Measurements from ENCODE around the gene ARHGAP31. TPM values are rescaled to one million over a fixed set of nuclear protein-coding genes. Genes with fewer than 3 reads are reported as not detected.

The ARHGAP31 gene
- total RNA-seq, 4 donors from 2014 or later, result 2.7 to 9.3 (median 7.6) TPM

DNA sequence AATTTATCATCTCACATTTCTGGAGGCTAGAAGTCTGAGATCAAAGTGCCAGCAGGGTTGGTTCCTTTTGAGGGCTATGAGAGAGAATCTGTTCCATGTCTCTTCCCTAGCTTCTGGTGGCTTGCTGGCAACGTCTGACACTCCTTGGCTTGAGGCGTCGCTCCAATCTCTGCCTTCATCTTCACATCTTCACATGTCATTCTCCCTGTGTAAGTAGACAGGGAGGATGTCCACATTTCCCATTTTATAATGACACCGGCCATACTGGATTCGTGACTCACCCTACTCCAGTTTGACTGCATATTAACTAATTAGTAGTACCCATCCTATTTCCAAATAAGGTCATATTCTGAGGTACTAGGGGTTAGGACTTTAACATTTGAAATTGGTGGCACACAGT lies 17.5 kb upstream of the ARHGAP31 start:
- 52 to 83% methylated on average over 5 of the region's 5 CpGs for WGBS, 2 donors
- Histone ChIP-seq H3K27ac (no peak overlapping the region), H3K36me3 (no peaks in the 10 kb centered on the region), H3K4me3 (no peak overlapping the region), H3K27me3 (no peaks in the 10 kb centered on the region), H3K9me3 (no peaks in the 10 kb centered on the region), H3K4me1 (peaks cover 0 to 12% (median 0%) of the 10 kb centered on the region in 3 donors)
- no peak for DNase-seq
- no peak for TF ChIP-seq POLR2A (IDR thresholded peaks at IDR 0.05)
- TF ChIP-seq, protein P1, sequence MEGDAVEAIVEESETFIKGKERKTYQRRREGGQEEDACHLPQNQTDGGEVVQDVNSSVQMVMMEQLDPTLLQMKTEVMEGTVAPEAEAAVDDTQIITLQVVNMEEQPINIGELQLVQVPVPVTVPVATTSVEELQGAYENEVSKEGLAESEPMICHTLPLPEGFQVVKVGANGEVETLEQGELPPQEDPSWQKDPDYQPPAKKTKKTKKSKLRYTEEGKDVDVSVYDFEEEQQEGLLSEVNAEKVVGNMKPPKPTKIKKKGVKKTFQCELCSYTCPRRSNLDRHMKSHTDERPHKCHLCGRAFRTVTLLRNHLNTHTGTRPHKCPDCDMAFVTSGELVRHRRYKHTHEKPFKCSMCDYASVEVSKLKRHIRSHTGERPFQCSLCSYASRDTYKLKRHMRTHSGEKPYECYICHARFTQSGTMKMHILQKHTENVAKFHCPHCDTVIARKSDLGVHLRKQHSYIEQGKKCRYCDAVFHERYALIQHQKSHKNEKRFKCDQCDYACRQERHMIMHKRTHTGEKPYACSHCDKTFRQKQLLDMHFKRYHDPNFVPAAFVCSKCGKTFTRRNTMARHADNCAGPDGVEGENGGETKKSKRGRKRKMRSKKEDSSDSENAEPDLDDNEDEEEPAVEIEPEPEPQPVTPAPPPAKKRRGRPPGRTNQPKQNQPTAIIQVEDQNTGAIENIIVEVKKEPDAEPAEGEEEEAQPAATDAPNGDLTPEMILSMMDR (IDR thresholded peaks at IDR 0.05), result no peak
- intact Hi-C loops (cut with DNase I), result no loop called here

DNA sequence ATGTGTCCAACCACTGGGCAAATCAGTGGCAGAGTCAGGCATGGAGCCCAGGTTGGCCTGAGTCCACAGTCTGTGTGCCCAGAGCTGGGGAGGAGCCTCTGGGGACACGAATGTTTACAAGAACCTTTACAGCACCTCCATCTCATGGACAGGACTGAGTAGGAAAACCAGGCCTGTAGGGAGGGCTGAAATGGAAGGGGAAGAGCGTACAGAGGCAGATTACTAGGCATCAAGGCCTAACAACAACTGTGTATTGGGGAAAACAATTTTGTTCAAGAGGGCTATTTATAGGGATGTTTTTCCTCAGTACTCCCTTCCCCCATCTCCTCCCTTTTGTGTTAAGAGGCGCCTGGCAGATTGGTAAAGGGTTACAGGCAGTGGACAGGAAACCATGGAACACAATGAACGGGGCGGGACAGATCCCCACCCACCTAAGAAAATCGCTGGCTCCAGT lies 15.1 kb upstream of the ARHGAP31 start:
- TF ChIP-seq, protein P1 (IDR thresholded peaks at IDR 0.05), result no peak
- TF ChIP-seq POLR2A (IDR thresholded peaks at IDR 0.05), result no peak
- intact Hi-C loops (cut with DNase I), result no loop called here
- DNase-seq, result no peak

DNA sequence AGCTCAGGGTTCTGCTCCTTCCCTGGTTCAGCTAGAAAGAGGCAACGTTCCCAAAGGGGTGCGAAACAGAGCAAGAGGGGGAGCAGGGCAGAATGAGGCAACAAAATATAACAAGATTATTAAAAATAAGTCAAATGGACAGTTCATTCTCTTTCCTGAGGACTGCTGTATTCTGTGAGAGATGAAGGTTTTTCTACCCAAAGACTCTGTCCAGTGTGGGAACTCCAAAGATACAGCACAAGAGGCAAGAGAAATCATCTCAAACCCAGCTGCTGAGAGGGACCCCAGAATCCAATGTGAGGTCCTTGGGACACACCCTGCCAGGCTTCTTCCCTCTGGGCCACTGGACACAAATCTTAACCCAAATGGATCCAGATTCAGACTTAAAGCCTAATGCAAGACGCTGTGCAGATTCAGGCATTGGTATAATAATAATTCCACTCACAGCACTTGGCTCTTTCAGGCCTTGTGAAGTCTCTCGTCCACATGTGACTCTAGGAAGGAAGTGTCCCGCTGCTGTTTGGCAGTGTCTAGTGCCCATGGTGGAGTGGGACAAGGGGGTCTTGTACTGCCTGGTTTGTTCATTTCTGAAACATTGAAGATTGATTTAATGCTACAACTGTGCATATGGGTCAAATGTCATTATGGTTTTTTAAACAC lies 14.5 kb upstream of the ARHGAP31 start:
- Histone ChIP-seq H3K27ac (peak overlapping the region in 3 of 4 donors; percentile 50 to 78 (median 59)), H3K4me3 (no peak overlapping the region), H3K27me3 (no peaks in the 10 kb centered on the region), H3K4me1 (peaks cover 0 to 12% (median 0%) of the 10 kb centered on the region in 3 donors), H3K9me3 (no peaks in the 10 kb centered on the region), H3K36me3 (no peaks in the 10 kb centered on the region)
- intact Hi-C loops (cut with DNase I), result no loop called here
- TF ChIP-seq POLR2A (IDR thresholded peaks at IDR 0.05), result no peak
- TF ChIP-seq, protein P1 (IDR thresholded peaks at IDR 0.05), result no peak
- 69 to 74% methylated on average over 3 to 5 of the region's 5 CpGs for WGBS, 2 donors
- DNase-seq, result no peak

More for the DNA sequence above, 15.1 kb upstream of the ARHGAP31 start:
- H3K36me3 ChIP-seq, result no peaks in the 10 kb centered on the region
- no peaks in the 10 kb centered on the region for H3K27me3 ChIP-seq
- peaks cover 0 to 12% (median 0%) of the 10 kb centered on the region in 3 donors for H3K4me1 ChIP-seq
- H3K9me3 ChIP-seq, result no peaks in the 10 kb centered on the region
- H3K27ac ChIP-seq, result peak overlapping the region in 3 of 4 donors; percentile 50 to 78 (median 59)
- H3K4me3 ChIP-seq, result no peak overlapping the region
- WGBS, 2 donors, result 39 to 61% methylated on average over 6 of the region's 6 CpGs

DNA sequence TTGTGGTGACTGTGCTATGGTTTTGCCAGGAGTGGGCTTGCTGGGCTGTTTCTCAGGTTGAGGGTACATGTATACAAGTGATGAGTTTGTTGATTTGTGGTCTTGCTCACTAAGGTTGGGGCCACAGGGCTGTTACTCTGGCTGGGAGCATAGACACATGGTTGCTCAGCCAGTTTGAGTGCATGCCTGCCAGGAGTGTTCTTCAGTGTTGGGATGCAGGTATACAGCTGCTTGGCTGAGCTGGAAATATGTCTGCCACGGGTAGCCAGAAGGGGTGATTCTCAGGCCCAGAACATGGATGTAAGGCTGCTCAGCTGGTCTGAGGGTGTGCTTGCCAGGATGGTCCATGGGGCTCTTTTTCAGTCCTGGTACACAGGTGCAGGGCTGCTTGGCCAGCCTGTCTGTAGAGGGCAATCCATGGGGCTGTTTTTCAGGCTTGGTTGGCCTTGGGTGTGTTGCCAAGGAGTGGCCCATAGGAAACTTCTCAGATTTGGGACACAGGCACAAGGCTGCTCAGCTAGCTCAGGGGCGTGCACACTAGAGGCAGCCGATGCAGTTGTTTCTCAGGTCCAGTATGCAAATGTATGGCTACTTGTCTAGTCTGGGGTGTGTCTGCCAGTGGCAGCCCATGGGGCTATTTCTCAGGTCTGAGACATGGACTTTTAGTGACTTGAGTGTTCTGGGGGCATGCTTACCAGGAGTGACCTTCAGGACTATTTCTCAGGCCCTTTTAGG lies 5.3 kb upstream of the ARHGAP31 start:
- Histone ChIP-seq H3K4me1 (peaks cover 0 to 32% (median 3%) of the 10 kb centered on the region in 3 donors), H3K4me3 (no peak overlapping the region), H3K27me3 (no peaks in the 10 kb centered on the region), H3K9me3 (peaks cover 0 to 16% (median 7%) of the 10 kb centered on the region in 3 donors), H3K27ac (peak overlapping the region in 1 of 4 donors; percentile 52), H3K36me3 (no peaks in the 10 kb centered on the region)
- no peak for DNase-seq
- intact Hi-C loops (cut with DNase I), result no loop called here
- WGBS, 2 donors, result 71% methylated on average over 2 of the region's 3 CpGs; no CpG with 5 or more reads in 1 of the 2 donors
- no peak for TF ChIP-seq POLR2A (IDR thresholded peaks at IDR 0.05)
- TF ChIP-seq, protein P1 (IDR thresholded peaks at IDR 0.05), result no peak

DNA sequence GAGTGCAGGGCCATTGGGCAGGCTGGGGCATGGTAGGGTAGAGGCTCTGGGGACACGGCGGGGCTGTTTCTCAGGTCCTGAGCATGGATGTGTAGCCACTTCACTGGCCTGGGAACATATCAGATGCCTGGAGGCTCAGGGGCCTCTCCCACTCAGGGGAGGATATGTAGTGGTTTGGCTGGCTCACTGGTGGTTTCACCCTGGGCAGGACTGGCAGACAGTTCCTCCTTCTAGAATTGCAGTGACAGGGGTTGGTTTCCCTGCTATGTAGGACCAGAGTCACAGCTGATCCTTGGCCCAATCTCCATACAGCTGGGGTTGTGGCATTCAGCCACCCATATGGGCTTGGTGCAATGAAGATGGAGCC lies 4.8 kb upstream of the ARHGAP31 start:
- H3K36me3 ChIP-seq, result no peaks in the 10 kb centered on the region
- no peak for DNase-seq
- no peak overlapping the region for H3K4me3 ChIP-seq
- H3K27me3 ChIP-seq, result no peaks in the 10 kb centered on the region
- TF ChIP-seq, protein P1 (IDR thresholded peaks at IDR 0.05), result no peak
- TF ChIP-seq POLR2A (IDR thresholded peaks at IDR 0.05), result no peak
- intact Hi-C loops (cut with DNase I), result no loop called here
- WGBS, 2 donors, result 82% methylated on average over 2 of the region's 2 CpGs; no CpG with 5 or more reads in 1 of the 2 donors
- peak overlapping the region in 1 of 4 donors; percentile 52 for H3K27ac ChIP-seq
- peaks cover 0 to 16% (median 7%) of the 10 kb centered on the region in 3 donors for H3K9me3 ChIP-seq
- peaks cover 0 to 32% (median 3%) of the 10 kb centered on the region in 3 donors for H3K4me1 ChIP-seq

Data from esophagus squamous epithelium (tissue), 5 donors.